ENCODE data around the gene SPDYE3.
"Not testable (repeated sequence)": the region's sequence is repeated elsewhere in the genome, so short reads cannot be mapped to it uniquely, and the experiment has no call there.

The SPDYE3 gene

DNA sequence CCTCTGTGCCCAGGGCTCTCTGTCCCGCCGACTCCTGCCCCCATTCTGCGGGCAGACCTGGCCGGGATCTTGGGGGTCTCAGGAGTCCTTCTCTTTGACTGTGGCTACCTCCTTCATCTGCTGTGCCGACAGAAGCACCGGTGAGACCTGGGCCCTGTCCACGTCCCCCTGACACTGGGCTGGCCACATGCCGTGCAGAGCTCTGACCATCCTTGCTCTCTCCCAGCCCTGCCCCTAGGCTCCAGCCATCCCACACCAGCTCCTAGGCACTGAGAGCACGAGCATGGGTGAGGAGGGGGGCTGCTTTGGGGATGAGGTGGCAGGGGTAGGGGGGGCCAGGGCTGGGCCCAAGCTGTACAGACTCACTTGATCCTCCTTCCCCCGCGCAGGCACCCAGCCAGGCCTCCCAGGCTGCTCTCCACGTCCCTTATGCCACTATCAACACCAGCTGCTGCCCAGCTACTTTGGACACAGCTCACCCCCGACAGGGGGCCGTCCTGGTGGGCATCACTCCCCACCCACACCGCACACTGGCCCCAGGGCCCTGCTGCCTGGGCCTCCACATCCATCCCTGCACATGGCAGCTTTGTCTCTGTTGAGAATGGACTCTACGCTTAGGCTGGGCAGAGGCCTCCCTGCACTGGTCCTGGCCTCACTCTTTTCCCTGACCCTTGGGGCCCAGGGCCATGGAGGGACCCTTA is 45.6 kb downstream of the SPDYE3 start:
- no peak for DNase-seq

DNA sequence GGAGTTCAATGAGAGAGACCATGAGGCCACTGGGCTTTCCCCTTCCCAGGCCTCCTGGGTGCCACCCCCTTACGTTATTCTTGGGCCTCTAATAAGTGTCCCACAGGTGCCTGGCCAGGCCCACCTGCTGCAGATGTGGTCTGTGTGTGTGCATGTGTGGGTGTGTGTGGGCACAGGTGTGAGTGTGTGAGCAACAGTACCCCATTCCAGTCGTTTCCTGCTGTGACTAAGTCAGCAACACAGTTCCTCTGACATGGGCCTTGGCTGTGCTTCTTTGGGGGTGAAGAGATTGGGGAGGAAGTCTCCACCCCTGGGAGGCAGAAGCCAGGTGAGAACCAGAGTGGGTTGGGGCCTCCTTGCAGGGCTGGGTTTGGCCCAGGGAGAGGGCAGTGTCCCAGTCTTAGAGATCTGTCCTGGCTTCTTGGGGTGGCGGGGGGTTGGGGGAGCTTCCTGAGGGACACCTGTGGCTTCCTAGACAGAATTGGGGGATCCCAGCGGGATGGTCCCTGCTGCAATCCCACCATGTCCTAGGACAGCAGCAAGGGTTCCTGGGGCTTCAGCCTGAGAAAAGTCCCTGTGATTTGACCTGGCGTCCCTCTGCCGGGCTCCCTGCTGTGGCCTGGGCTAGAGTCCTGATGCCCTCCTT is 46.3 kb downstream of the SPDYE3 start:
- DNase-seq, result no peak

DNA sequence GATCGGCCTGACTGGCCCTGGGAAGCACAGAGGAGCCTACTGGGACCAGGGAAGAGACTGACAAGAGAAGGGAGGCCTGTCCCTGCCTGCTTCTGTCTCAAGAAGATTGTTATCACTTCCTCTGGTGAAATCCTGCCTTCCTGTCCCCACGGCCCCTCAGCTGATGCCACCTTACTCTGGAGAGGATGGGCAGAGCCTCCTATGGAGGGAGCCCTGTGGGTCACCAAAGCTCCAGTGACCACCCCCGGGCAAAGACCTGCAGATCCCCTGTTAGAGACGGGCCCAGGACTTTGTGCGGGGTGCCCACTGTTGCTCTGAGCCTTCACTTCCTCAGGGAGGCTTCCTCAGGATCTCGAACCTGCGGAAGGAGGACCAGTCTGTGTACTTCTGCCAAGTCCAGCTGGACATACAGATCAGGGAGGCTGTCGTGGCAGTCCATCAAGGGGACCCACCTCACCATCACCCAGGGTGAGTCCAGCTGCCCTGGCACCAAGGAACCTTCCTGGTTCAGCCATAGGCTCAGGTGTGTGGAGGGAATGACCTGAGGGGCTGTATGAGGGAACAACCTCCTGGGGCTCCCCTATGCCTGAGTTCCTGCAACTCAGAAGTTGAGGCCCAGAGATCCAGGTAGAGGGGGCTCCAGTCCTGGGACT is 49.0 kb downstream of the SPDYE3 start:
- DNase-seq, result no peak

DNA sequence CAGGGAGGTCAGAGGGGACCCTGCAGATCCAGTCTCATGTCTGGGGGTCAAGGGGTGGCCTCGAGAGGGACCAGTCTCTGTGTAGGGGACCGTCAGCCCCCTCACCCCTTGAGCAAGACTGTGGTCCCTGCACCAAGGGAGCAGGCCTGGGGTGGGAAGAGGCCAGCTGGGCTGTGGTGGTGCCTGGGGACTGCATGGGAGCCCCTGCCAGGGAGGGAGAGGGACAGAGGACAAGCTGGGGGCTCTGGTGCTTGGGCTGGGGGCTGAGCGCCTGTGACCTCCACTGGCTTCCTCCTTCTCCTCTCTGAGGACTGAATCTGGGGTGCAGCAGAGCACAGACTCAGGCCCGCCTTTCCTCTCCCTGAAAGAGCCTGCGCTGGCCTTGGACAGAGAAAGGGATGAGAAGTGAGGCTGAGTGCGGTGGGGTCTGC is 49.6 kb downstream of the SPDYE3 start:
- DNase-seq, result no peak

DNA sequence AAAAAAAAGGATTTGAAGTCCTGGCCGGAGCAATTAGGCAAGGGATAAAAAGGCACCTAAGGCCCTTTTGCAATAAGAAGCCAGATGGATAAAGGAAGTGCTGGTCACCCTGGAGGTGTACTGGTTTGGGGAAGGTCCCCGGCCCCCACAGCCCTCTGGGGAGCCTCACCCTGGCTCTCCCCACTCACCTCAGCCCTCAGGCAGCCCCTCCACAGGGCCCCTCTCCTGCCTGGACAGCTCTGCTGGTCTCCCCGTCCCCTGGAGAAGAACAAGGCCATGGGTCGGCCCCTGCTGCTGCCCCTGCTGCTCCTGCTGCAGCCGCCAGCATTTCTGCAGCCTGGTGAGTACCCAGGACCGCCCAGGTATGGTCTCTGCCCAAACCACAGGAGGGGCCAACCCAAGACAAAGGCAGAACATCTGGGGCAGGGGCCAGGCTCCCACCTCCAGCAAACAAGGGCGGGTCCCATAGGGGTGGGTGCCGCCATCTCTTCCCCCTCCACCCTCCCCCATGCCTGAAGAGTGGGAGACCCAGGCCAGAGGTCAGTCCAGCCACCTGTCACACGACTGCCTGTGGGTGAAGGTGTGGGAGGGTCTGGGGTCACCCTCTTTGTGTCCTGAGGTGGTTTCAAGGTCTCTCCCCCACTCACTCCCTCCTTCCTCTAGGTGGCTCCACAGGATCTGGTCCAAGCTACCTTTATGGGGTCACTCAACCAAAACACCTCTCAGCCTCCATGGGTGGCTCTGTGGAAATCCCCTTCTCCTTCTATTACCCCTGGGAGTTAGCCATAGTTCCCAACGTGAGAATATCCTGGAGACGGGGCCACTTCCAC is 50.7 kb downstream of the SPDYE3 start, which contains the start of gene PILRB:
PILRB (plus strand) TSS at position 91 of the 830 bp plus-strand sequence; CDS start at position 277, 186 bp downstream.
- no peak for DNase-seq

DNA sequence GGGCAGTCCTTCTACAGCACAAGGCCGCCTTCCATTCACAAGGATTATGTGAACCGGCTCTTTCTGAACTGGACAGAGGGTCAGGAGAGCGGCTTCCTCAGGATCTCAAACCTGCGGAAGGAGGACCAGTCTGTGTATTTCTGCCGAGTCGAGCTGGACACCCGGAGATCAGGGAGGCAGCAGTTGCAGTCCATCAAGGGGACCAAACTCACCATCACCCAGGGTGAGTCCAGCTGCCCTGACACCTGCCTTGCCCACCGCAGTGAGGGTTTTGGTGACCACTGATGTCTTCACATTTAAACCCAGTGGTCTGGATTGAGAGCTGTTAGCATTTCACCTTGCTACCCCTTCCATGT is 51.3 kb downstream of the SPDYE3 start:
- DNase-seq, result no peak

DNA sequence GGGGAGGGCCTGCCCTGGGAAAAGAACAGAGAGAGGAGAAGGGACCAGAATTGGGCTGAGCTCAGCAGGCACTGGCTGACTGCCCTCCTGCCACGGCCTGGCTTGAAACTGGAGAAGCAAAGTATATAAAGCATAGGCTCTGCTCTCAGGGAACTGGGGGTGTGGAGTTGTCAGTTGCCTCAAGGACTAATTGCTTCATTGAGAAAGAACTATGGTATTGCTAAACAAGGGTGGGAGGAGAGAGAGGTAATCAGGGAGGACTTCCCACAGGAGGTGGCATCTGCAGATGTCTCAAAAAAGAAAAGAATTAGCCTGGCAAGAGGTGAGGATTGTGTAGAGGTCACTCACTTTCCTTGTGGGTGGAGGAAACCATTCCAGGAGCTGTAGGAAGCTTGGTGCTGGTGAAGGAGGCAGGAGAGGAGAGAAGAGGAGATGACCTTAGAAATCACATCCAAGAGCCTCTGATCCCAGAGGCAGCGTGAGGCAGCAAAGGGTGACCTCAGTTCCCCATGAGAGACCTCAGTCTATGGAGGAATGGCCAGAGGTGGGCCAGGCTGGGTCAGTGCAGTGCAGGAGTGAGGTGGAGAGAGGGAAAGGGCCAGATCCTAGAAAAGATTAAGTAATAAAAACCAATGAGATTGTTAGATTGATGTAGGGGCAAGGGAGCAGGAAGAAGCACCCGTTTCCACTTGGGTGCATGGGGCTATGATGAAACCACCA is 52.8 kb downstream of the SPDYE3 start:
- no peak for DNase-seq

DNA sequence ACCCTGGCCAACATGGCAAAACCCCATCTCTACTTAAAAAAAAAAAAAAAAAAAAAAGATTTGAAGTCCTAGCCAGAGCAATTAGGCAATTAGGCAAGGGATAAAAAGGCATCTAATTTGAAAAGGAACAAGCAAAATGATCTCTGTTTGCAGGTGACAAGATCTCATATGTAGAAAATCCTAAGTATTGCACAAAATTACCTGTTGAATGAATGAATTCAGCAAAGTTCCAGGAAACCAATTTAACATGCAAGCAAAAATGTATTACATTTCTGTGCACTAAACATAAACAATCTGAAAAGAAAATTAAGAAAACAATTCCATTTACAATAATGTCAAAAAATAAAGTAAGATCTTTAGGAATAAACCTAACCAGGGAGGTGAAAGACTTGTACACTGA is 55.6 kb downstream of the SPDYE3 start:
- DNase-seq, result no peak

DNA sequence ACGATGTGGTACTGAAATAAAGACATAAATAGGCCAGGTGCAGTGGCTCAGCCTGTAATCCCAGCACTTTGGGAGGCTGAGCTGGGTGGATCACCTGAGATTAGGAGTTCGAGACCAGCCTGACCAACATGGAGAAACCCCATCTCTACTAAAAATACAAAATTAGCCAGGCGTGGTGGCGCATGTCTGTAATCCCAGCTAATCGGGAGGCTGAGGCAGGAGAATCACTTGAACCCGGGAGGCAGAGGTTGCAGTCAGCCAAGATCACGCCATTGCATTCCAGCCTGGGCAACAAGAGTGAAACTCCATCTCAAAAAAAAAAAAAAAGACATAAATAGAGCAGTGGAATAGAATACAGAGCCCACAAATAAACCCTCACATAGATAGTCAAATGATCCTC is 56.3 kb downstream of the SPDYE3 start:
- not testable (repeated sequence) for DNase-seq

DNA sequence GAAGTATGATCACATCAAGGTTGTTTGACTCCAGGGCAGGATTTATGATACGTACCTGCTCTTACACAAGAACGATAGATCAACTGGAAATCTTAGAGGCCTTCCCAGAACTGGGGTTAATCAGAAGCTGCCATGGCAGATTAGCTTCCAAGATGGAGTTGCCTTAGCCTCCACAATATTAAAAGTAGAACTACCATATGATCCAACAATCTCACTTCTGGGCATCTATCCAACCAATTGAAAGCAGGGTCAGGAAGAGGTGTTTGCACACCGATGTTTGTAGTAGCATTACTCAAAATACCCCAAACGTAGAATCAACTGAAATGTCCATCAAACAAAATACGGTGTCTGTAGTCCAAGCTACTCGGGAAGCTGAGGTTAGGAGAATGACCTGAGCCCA is 57.0 kb downstream of the SPDYE3 start:
- no peak for DNase-seq

DNA sequence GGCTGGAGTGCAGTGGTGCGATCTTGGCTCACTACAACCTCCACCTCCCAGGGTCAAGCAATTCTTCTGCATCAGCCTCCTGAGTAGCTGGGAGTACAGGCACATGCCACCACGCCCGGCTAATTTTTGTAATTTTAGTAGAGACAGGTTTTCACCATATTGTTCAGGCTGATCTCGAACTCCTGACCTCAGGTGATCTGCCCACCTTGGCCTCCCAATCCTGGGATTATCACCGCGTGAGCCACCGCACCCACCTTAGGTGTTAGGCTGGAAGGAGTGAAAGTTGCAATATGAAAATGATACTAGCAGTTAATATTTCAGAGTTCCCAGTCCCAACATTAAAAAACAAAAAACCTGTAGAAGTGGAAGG is 58.5 kb downstream of the SPDYE3 start:
- not testable (repeated sequence) for DNase-seq

DNA sequence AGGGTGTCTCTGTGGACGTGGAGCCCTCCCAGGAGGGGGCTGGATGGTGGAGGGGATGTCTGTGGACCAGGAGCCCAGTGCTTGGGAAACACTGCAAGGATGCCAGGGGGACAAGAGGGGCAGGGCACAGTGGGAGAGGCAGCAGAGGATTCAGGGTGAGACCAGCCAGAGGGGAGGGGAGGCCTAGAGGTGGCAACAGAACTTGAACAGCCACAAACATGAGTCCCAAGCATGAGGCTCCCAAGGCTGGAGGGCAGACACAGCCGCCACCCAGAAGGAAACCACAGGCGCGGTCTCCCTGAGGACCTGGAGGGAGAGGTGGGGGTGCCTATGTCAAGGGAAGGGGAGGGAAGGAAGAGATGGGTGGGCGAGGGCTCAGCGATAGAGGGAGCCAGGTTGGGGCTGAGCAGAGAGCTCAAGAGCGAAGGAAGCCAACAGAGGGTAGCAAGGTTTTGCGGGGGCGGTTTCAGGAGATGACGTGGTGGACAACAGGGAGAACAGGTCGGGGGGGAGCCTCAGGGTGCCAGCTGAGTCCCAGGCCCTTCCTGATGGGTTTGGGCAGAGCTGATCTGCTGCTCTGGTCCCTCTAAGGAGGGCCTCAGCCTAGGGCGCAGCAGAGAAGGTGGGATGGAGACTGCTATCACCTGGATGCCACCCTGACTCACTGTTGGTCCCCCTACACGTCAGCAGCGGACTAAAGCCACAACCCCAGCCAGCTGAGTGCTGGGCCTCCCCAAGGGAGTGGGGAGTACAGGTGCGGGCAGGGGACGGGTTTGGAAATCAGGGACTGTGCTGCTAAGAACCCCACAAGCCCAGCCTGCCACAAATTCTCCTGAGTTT is 59.1 kb downstream of the SPDYE3 start:
- DNase-seq, result no peak

DNA sequence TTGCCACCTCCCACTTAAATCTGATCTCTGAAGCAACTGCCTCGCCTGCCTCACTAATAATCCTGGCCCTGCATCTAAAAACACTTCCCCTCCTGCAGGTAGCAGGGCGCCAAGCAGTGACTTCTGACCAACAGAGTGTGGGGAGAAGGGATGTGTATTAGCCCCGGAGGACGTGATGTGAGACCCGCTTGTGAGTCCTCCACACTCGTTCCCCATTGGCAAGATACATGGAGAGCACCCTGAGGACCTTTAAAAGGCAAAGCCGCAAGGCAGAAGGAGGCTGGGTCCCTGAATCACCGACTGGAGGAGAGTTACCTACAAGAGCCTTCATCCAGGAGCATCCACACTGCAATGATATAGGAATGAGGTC is 59.7 kb downstream of the SPDYE3 start:
- no peak for DNase-seq

DNA sequence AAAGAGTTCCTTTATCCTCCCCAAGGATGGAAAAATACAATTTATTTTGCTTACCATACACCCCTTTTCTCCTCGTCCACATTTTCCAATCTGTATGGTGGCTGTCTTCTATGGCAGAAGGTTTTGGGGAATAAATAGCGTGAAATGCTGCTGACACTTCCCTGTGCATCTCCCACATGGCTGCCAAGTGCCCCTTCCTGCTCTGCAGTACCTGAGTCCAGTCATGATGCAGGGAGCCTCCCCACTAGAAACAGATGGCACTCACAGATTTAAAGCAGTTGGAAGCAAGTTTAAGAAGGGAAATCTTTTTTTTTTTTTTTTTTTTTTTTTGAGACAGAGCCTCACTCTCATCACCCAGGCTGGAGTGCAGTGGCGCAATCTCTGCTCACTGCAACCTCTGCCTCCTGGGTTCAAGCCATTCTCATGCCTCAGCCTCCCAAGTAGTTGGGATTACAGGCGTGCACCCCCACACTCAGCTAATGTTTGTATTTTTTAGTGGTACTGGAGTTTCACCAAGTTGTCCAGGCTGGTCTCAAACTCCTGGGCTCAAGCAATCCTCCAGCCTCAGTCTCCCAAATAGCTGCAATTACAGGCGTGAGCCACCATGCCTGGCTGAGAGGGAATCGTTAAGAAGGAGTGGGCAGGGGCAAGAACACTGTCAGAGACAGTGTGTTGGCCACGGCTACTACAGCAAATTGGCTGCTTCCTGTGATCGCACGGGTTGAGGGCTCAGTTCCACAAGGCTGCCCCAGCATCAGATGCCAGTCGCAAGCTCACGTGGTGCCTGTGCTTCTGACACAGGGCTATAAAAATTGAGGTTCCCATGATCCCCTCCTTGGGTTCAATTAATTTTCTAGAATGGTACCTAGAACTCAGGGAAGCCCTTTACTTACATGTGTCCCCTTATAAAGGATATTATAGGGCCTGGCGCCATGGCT is 60.4 kb downstream of the SPDYE3 start:
- DNase-seq, result no peak

DNA sequence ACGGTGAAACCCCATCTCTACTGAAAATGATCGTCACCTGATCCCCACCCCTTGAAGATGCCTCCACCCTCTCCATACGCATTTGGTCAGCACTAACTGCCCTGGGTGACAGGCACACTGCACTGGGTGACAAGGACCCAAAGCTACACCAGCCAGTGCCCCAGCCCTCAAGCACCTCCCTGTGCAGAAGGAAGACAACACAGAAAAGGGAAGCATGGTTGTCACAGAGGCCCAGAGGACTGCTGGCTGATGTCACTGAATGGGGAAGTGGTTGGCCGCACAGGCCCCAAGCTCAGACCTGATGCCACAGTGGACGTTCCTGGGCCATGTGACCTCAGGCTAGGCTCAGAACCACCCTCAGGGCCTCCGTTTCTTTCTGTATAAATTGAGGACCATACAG is 61.6 kb downstream of the SPDYE3 start:
- no peak for DNase-seq

DNA sequence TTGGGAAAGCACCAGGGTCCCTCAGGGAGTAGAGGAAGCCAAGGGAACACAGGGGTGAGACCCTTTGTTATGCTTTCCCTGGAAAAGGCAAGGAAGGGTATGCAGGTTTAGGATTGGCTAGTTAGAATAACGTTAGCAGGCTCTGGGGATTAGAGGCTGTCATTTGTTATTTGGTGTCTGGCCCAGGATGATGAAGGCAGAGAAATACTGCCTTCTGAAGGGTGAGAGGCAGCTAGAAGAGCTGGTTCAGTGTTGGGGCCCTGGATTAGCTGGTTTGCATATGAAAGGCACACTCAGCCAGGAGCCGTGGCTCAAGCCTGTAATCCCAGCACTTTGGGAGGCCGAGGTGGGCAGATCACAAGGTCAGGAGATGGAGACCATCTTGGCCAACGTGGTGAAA is 62.8 kb downstream of the SPDYE3 start:
- DNase-seq, result no peak

DNA sequence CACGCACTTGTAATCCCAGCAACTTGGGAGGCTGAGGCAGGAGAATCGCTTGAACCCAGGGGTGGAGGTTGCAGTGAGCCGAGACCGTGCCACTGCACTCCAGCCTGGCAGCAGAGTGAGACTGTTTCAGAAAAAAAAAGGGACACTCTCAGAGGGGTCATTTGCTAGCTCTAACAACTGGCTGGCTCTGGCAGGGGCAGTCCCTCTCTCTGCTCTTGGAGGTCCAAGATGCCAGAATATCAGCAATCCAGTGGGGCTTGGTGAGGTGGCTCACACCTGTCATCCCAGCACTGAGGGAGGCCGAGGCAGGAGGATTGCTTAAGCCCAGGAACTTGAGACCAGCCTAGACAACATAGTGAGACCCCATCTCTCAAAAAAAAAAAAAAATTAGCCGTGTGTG is 63.2 kb downstream of the SPDYE3 start:
- no peak for DNase-seq

DNA sequence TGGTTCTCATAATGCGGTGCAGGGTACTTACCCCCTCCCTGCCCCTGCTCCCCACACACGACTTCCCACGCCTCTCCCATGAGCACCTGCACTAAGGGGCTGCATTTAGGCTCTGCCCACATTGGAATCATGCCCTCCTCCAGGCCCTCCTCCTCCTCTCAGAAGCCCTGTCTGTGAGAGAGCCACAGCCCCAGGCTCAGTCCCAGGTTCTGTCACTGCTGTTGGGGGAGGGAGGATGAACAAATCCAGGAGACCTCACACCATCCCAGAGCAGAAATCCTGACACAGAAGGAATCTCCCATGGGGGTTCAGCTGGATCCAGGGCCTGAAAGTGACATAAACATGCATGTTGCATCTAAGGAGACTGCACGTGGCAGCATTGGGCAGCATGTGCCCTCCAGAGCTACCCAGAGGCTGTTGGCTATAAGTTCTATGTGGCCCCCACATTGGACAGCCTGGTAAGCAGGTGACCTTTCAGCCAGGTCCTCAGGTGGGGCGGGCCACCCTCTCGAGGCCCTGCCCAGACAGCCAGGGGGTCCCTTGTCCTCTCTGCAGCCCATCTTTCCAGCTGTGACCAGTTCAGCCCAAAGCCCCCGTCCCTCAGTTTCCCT is 64.2 kb downstream of the SPDYE3 start:
- no peak for DNase-seq
